H9 (cell line): Measurements from ENCODE around the gene ZNF599. TPM values are rescaled to one million over a fixed set of nuclear protein-coding genes. Genes with fewer than 3 reads are reported as not detected.
"Not testable (repeated sequence)": the region's sequence is repeated elsewhere in the genome, so short reads cannot be mapped to it uniquely, and the experiment has no call there.

Source experiments
- DNase-seq: peaks from one replicate; pipeline ENCODE4 v3.0.0-alpha.2; 2017
- H2AFZ ChIP-seq: one replicate; pipeline ENCODE4 v1.6.1; 2013; ENCODE audit warnings: mild to moderate bottlenecking, low read length, control low read depth, moderate library complexity
- H2AK5ac ChIP-seq: 2 replicates; pipeline ENCODE4 v1.6.1; 2013; ENCODE audit warnings: low read length, control low read depth, mixed read lengths; ENCODE audit not compliant: insufficient read length
- H2BK120ac ChIP-seq: one replicate; pipeline ENCODE4 v1.6.1; 2013; ENCODE audit warnings: low read depth, mild to moderate bottlenecking, low read length, control low read depth, inconsistent platforms; ENCODE audit not compliant: poor library complexity, severe bottlenecking
- H2BK12ac ChIP-seq: 2 replicates; pipeline ENCODE4 v1.6.1; 2013; ENCODE audit warnings: low read length, control low read depth, mixed read lengths, low read depth; ENCODE audit not compliant: insufficient read length
- H2BK15ac ChIP-seq: 2 replicates; pipeline ENCODE4 v1.6.1; 2013; ENCODE audit warnings: low read depth, low read length, control low read depth
- H2BK20ac ChIP-seq: one replicate; pipeline ENCODE4 v1.6.1; 2013; ENCODE audit warnings: low read depth, mild to moderate bottlenecking, low read length, control low read depth, inconsistent platforms; ENCODE audit not compliant: poor library complexity, severe bottlenecking
- H2BK5ac ChIP-seq: 2 replicates; pipeline ENCODE4 v1.6.1; 2013; ENCODE audit warnings: low read length, control low read depth, mixed read lengths; ENCODE audit not compliant: insufficient read length
- H3K14ac ChIP-seq: 2 replicates; pipeline ENCODE4 v1.6.1; 2013; ENCODE audit warnings: low read length, control low read depth; ENCODE audit not compliant: insufficient read depth
- H3K18ac ChIP-seq: 2 replicates; pipeline ENCODE4 v1.6.1; 2013; ENCODE audit warnings: low read depth, mild to moderate bottlenecking, mixed read lengths, low read length, control low read depth; ENCODE audit not compliant: insufficient read length
- H3K23ac ChIP-seq: 2 replicates; pipeline ENCODE4 v1.6.1; 2013; ENCODE audit warnings: low read length, control low read depth, mixed read lengths, low read depth; ENCODE audit not compliant: insufficient read length
- H3K23me2 ChIP-seq: 2 replicates; pipeline ENCODE4 v1.6.1; 2013; ENCODE audit warnings: low read depth, mild to moderate bottlenecking, mixed read lengths, low read length, control low read depth; ENCODE audit not compliant: insufficient read length, poor library complexity, severe bottlenecking
- H3K27ac ChIP-seq: 2 replicates; pipeline ENCODE4 v1.5.1; 2013; ENCODE audit warnings: low read length, control low read depth, mixed read lengths, low read depth; ENCODE audit not compliant: insufficient read length
- H3K27me3 ChIP-seq: 2 replicates; pipeline ENCODE4 v1.6.1; 2013; ENCODE audit warnings: low read length, control low read depth, inconsistent platforms; ENCODE audit not compliant: insufficient read depth
- H3K4ac ChIP-seq: 2 replicates; pipeline ENCODE4 v1.6.1; 2013; ENCODE audit warnings: low read depth, mild to moderate bottlenecking, control low read depth, inconsistent platforms, low read length, moderate library complexity
- H3K4me1 ChIP-seq: 2 replicates; pipeline ENCODE4 v1.6.1; 2013; ENCODE audit warnings: low read length, control low read depth, inconsistent platforms; ENCODE audit not compliant: insufficient read depth
- H3K4me2 ChIP-seq: 2 replicates; pipeline ENCODE4 v1.6.1; 2013; ENCODE audit warnings: low read length, control low read depth, mixed read lengths; ENCODE audit not compliant: insufficient read length, insufficient read depth
- H3K56ac ChIP-seq: 2 replicates; pipeline ENCODE4 v1.6.1; 2013; ENCODE audit warnings: low read depth, mild to moderate bottlenecking, mixed read lengths, low read length, control low read depth; ENCODE audit not compliant: insufficient read length
- H3K79me1 ChIP-seq: 2 replicates; pipeline ENCODE4 v1.6.1; 2013; ENCODE audit warnings: low read depth, mild to moderate bottlenecking, moderate library complexity, low read length, control low read depth, inconsistent platforms; ENCODE audit not compliant: insufficient read depth, poor library complexity, severe bottlenecking
- H3K79me2 ChIP-seq: 2 replicates; pipeline ENCODE4 v1.6.1; 2013; ENCODE audit warnings: low read length, control low read depth, inconsistent platforms; ENCODE audit not compliant: insufficient read depth
- H3K9ac ChIP-seq: 2 replicates; pipeline ENCODE4 v1.6.1; 2013; ENCODE audit warnings: low read length, control low read depth, mixed read lengths; ENCODE audit not compliant: insufficient read length; ENCODE audit errors: extremely low read depth
- H3K9me3 ChIP-seq: one replicate; pipeline ENCODE4 v1.6.1; 2013; ENCODE audit warnings: low read depth, low read length, inconsistent platforms; ENCODE audit not compliant: control insufficient read depth
- H3T11ph ChIP-seq: one replicate; pipeline ENCODE4 v1.6.1; 2013; ENCODE audit warnings: mild to moderate bottlenecking, low read length, control low read depth, inconsistent platforms
- H4K20me1 ChIP-seq: one replicate; pipeline ENCODE4 v1.6.1; 2013; ENCODE audit not compliant: control insufficient read depth, insufficient read length, insufficient read depth
- H4K5ac ChIP-seq: 2 replicates; pipeline ENCODE4 v1.6.1; 2013; ENCODE audit warnings: low read depth, mild to moderate bottlenecking, mixed read lengths, low read length, control low read depth; ENCODE audit not compliant: insufficient read length
- H4K8ac ChIP-seq: replicated peaks from 2 replicates; pipeline ENCODE4 v1.6.1; 2013; ENCODE audit warnings: low read length, control low read depth, mixed read lengths, low read depth; ENCODE audit not compliant: insufficient read length
- H4K91ac ChIP-seq: 2 replicates; pipeline ENCODE4 v1.6.1; 2013; ENCODE audit warnings: low read depth, mild to moderate bottlenecking, moderate library complexity, mixed read lengths, low read length, control low read depth; ENCODE audit not compliant: insufficient read length
- H3K27ac Mint-ChIP-seq, 3 experiments: 2 replicates in 2 of 3; 3 replicates in 1 of 3; pipeline ENCODE4 v1.8.0; 2020 to 2021; ENCODE audit warnings: mixed read lengths in 3 of 3, mild to moderate bottlenecking in 1 of 3, moderate library complexity in 1 of 3
- H3K27me3 Mint-ChIP-seq: 2 replicates; pipeline ENCODE4 v1.8.0; 2021; ENCODE audit warnings: low read depth, mild to moderate bottlenecking, moderate library complexity, mixed read lengths
- H3K36me3 Mint-ChIP-seq, 3 experiments: 2 replicates in 2 of 3; 3 replicates in 1 of 3; pipeline ENCODE4 v1.8.0; 2020 to 2021; ENCODE audit warnings: low read depth in 3 of 3, mixed read lengths in 3 of 3; ENCODE audit not compliant: insufficient read depth in 1 of 3
- H3K4me1 Mint-ChIP-seq, 2 experiments: 2 replicates each; pipeline ENCODE4 v1.8.0; 2020; ENCODE audit warnings: mixed read lengths in 2 of 2
- H3K4me3 Mint-ChIP-seq, 2 experiments: 2 replicates in 1 of 2; 3 replicates in 1 of 2; pipeline ENCODE4 v1.8.0; 2020 to 2021; ENCODE audit warnings: mild to moderate bottlenecking in 2 of 2, mixed read lengths in 2 of 2, moderate library complexity in 1 of 2
- H3K9me3 Mint-ChIP-seq, 2 experiments: 2 replicates in 1 of 2; 3 replicates in 1 of 2; pipeline ENCODE4 v1.8.0; 2020; ENCODE audit warnings: mild to moderate bottlenecking in 2 of 2, mixed read lengths in 2 of 2, moderate library complexity in 1 of 2
- WGBS: extraction: QIAGEN DNeasy Blood & Tissue Kit; methylation state at CpG from one replicate; pipeline ENCODE4 v1.1.7; 2013; ENCODE audit warnings: missing lambda C conversion rate, low lambda C conversion rate, mixed read lengths; ENCODE audit not compliant: insufficient read length; ENCODE audit errors: extremely low coverage; 5-methylcytosine and 5-hydroxymethylcytosine counted together
- total RNA-seq: library from RNA; stranded (reverse); gene quantifications from 2 replicates; pipeline ENCODE4 v1.2.1, GENCODE V29; 2021
- TF ChIP-seq, protein P1 (sequence below): fragments of 200-600 bp; sonication (generic); conservative IDR thresholded peaks from 3 replicates; pipeline ENCODE4 v1.8.0; 2021; ENCODE audit warnings: antibody characterized with exemption, mild to moderate bottlenecking

The ZNF599 gene
- total RNA-seq, 1 experiment from 2014 or later = 3.9 TPM

DNA sequence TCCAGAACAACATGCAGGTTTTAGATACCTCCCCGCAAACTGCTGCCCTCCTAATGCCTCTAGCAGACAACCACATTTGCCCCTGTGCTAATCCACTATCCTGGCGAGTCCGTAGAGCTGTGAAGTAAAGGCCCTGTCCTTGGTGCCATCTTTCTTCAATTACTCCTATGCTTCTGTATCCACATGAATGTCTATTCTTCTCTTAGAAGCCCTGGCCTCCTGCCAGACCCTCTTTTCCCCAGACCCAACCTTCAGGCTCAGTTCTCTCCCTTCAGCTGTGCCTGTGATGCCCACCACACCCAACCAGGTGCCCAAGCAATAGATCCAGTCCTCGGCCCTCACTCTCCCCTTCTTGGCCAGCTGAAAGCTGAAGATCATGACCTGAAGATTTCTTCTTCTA lies 31.1 kb upstream of the ZNF599 start:
- no peaks in the 10 kb centered on the region for H3K4me1 Mint-ChIP-seq
- peaks cover 2% of the 10 kb centered on the region for H4K20me1 ChIP-seq
- peaks cover 49 to 62% of the 10 kb centered on the region in 2 experiments for H3K9me3 Mint-ChIP-seq

DNA sequence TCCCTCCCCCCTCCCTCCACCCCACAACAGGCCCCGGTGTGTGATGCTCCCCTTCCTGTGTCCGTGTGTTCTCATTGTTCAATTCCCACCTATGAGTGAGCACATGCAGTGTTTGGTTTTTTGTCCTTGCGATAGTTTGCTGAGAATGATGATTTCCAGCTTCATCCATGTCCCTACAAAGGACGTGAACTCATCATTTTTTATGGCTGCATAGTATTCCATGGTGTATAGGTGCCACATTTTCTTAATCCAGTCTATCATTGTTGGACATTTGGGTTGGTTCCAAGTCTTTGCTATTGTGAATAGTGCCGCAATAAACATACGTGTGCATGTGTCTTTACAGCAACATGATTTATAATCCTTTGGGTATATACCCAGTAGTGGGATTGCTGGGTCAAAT lies 23.9 kb upstream of the ZNF599 start:
- H3K27ac Mint-ChIP-seq, H2AK5ac ChIP-seq, H3K79me1 ChIP-seq, H4K8ac ChIP-seq, H3K4me1 ChIP-seq, H3K27ac ChIP-seq, H3T11ph ChIP-seq, H3K27me3 ChIP-seq, DNase-seq, H3K4me2 ChIP-seq, H3K23me2 ChIP-seq, H2AFZ ChIP-seq, H2BK15ac ChIP-seq, H4K20me1 ChIP-seq, H3K4ac ChIP-seq, H3K14ac ChIP-seq, H3K18ac ChIP-seq, H3K9ac ChIP-seq, H2BK12ac ChIP-seq, H3K56ac ChIP-seq, H4K5ac ChIP-seq, H2BK20ac ChIP-seq, H3K4me1 Mint-ChIP-seq, H2BK120ac ChIP-seq, H2BK5ac ChIP-seq, H3K4me3 Mint-ChIP-seq, H3K36me3 Mint-ChIP-seq, H4K91ac ChIP-seq, H3K23ac ChIP-seq, H3K79me2 ChIP-seq: not testable (repeated sequence)
- no CpG with 5 or more reads among the region's 6 CpGs for WGBS
- peaks cover 13% of the 10 kb centered on the region for H3K9me3 ChIP-seq
- H3K9me3 Mint-ChIP-seq = peaks cover 74 to 75% of the 10 kb centered on the region in 2 experiments
- peaks cover 25% of the 10 kb centered on the region for H3K27me3 Mint-ChIP-seq

More for the DNA sequence above, 31.1 kb upstream of the ZNF599 start:
- H3K23me2 ChIP-seq = no peaks in the 10 kb centered on the region
- no peaks in the 10 kb centered on the region for H3K79me2 ChIP-seq
- no peak overlapping the region for H3K23ac ChIP-seq
- no peak overlapping the region for H3K18ac ChIP-seq
- H3K4me3 Mint-ChIP-seq = no peak overlapping the region
- TF ChIP-seq, protein P1, sequence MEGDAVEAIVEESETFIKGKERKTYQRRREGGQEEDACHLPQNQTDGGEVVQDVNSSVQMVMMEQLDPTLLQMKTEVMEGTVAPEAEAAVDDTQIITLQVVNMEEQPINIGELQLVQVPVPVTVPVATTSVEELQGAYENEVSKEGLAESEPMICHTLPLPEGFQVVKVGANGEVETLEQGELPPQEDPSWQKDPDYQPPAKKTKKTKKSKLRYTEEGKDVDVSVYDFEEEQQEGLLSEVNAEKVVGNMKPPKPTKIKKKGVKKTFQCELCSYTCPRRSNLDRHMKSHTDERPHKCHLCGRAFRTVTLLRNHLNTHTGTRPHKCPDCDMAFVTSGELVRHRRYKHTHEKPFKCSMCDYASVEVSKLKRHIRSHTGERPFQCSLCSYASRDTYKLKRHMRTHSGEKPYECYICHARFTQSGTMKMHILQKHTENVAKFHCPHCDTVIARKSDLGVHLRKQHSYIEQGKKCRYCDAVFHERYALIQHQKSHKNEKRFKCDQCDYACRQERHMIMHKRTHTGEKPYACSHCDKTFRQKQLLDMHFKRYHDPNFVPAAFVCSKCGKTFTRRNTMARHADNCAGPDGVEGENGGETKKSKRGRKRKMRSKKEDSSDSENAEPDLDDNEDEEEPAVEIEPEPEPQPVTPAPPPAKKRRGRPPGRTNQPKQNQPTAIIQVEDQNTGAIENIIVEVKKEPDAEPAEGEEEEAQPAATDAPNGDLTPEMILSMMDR = no peak
- no peaks in the 10 kb centered on the region for H3K27me3 ChIP-seq
- H2BK15ac ChIP-seq = no peak overlapping the region
- no peaks in the 10 kb centered on the region for H3K79me1 ChIP-seq
- H3K27ac ChIP-seq = no peak overlapping the region
- H3T11ph ChIP-seq = no peak overlapping the region
- no peak overlapping the region for H2BK20ac ChIP-seq
- no peak overlapping the region for H3K9ac ChIP-seq
- no peak overlapping the region for H2BK120ac ChIP-seq
- H3K27ac Mint-ChIP-seq = no peak overlapping the region
- peaks cover 0 to 4% (median 4%) of the 10 kb centered on the region in 3 experiments; a peak in 4 of 7 replicates for H3K36me3 Mint-ChIP-seq
- WGBS = no CpG with 5 or more reads among the region's 4 CpGs
- H3K27me3 Mint-ChIP-seq = peaks cover 22% of the 10 kb centered on the region
- no peak overlapping the region for H3K14ac ChIP-seq
- no peak overlapping the region for H2AFZ ChIP-seq
- no peak overlapping the region for H3K56ac ChIP-seq
- no peak overlapping the region for H4K5ac ChIP-seq
- no peak overlapping the region for H3K4me2 ChIP-seq
- peaks cover 24% of the 10 kb centered on the region for H3K9me3 ChIP-seq
- H3K4ac ChIP-seq = no peak overlapping the region
- H2BK12ac ChIP-seq = no peak overlapping the region
- no peak for DNase-seq
- H2AK5ac ChIP-seq = no peak overlapping the region
- no peak overlapping the region for H4K8ac ChIP-seq
- H2BK5ac ChIP-seq = no peak overlapping the region
- no peaks in the 10 kb centered on the region for H3K4me1 ChIP-seq
- H4K91ac ChIP-seq = no peak overlapping the region
